GM12873 (cell line): ENCODE data around the gene IL10RA.

Experiments used
- TF ChIP-seq, protein P1 (sequence below): IDR thresholded peaks from 2 replicates; pipeline ENCODE4 v1.5.1; 2012; ENCODE audit warnings: low read depth, mild to moderate bottlenecking, moderate library complexity, low read length, control low read depth; ENCODE audit not compliant: insufficient read depth; ENCODE audit errors: missing control alignments

Gene IL10RA

DNA sequence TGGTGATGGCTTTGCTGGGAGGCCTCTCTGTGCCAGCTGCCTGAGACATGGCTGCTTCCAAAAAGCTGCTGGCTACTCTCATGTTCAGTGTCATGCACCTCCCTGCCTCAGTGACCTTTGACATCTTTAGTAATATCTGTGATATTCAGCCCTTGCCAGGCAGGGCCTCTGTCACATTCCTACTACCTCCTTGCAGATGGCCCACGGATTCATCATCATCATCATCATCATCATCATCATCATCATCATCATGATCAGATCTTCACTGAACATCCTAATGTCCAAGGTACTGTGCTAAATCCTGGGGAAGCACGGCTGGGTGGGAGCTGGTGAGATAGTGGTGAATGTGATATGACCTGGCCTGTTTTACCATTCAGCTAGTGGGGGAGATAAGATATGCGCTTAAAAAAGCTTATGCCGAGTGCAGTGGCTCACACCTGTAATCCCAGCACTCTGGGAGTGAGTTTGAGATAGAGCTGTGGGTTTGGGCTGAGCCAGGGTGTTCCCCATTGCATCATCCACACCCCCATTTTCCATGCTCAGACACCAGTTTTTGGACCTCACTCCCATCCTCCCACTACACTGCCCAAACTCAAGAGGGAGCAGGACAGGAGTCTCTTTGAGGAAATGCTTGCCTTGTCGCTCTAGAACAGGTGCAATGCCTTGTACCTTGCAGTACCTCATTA, 39.9 kb upstream of the IL10RA start:
- TF ChIP-seq, protein P1, sequence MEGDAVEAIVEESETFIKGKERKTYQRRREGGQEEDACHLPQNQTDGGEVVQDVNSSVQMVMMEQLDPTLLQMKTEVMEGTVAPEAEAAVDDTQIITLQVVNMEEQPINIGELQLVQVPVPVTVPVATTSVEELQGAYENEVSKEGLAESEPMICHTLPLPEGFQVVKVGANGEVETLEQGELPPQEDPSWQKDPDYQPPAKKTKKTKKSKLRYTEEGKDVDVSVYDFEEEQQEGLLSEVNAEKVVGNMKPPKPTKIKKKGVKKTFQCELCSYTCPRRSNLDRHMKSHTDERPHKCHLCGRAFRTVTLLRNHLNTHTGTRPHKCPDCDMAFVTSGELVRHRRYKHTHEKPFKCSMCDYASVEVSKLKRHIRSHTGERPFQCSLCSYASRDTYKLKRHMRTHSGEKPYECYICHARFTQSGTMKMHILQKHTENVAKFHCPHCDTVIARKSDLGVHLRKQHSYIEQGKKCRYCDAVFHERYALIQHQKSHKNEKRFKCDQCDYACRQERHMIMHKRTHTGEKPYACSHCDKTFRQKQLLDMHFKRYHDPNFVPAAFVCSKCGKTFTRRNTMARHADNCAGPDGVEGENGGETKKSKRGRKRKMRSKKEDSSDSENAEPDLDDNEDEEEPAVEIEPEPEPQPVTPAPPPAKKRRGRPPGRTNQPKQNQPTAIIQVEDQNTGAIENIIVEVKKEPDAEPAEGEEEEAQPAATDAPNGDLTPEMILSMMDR = no peak

- TF ChIP-seq, protein P1 = peak; percentile 99
Measured at GRCh38 chr11:117946842-117947526, 39.2 kb upstream of the IL10RA start.

DNA sequence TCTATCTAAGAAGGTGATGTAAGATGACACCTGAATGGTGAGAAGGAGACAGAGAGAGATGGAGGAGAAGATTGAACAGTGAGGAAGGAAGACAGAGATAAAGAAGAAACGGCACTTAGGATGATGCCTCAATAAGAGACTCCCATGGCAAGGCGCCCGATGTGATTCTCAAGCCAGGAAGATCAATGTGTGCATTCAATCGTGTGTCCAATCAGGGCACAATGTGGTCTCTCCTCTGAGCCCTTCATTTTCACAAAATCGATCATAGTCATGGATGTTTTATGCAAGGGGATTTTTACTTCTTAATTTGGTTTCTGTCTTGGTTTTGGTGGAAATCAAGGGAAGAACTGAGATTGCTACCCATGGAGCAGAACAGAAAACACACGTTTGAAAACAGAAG, 37.1 kb upstream of the IL10RA start:
- TF ChIP-seq, protein P1 = no peak

GRCh38 chr11:117950301-117950700, 35.9 kb upstream of the IL10RA start:
- TF ChIP-seq, protein P1 = peak; percentile 53

- TF ChIP-seq, protein P1 = no peak
Measured at GRCh38 chr11:117950993-117951961, 34.9 kb upstream of the IL10RA start.

GRCh38 chr11:117953024-117953671, 33.0 kb upstream of the IL10RA start:
- TF ChIP-seq, protein P1 = no peak
